PC-3 (cell line): ENCODE measurements around the gene GALNT2. TPM values are rescaled to one million over a fixed set of nuclear protein-coding genes. Genes with fewer than 3 reads are reported as not detected.

Experiments used
- ATAC-seq: fragments of 200-7000 bp; cut with Tn5 transposase; 2 replicates; pipeline ENCODE4 v1.9.1; 2020; ENCODE audit warnings: mild to moderate bottlenecking, moderate library complexity
- BruUV-seq: library from RNA; stranded (reverse); fragments of 400-500 nt; replicated peaks from 2 replicates; lab custom pipeline; 2021; lab: Mats Ljungman, UMichigan
- CTCF ChIA-PET: fragments of 300-600 bp; sonication (Branson Sonifier 250); formaldehyde crosslinking; loops from one replicate; lab custom pipeline; 2022; ENCODE audit warnings: antibody characterized with exemption; lab: Charles Lee
- POLR2A ChIA-PET: fragments of 300-600 bp; sonication (Branson Sonifier 250); formaldehyde crosslinking; loops from one replicate; lab custom pipeline; 2022; ENCODE audit warnings: antibody characterized with exemption; ENCODE audit not compliant: unreplicated experiment; lab: Charles Lee
- DNase-seq: peaks from one replicate; pipeline ENCODE4 v3.0.0-alpha.2; 2015
- H2AFZ ChIP-seq: fragments of 300-600 bp; sonication (generic); 2 replicates; pipeline ENCODE4 v1.6.0; 2016; ENCODE audit warnings: antibody characterized with exemption, low read length
- H3F3A ChIP-seq: fragments of 300-600 bp; sonication (generic); one replicate; pipeline ENCODE4 v1.6.0; 2017; ENCODE audit warnings: antibody characterized with exemption, low read length, control low read depth, mild to moderate bottlenecking; ENCODE audit not compliant: unreplicated experiment
- H3K27ac ChIP-seq: fragments of 300-600 bp; sonication (generic); 2 replicates; pipeline ENCODE4 v1.5.1; 2016; ENCODE audit warnings: mild to moderate bottlenecking, low read length
- H3K27me3 ChIP-seq: fragments of 300-600 bp; sonication (generic); 2 replicates; pipeline ENCODE4 v1.6.1; 2016; ENCODE audit warnings: low read length, mixed read lengths
- H3K36me3 ChIP-seq: fragments of 300-600 bp; sonication (generic); 2 replicates; pipeline ENCODE4 v1.6.1; 2016; ENCODE audit warnings: low read depth, mixed run types, low read length, mixed read lengths
- H3K4me1 ChIP-seq: fragments of 300-600 bp; sonication (generic); 2 replicates; pipeline ENCODE4 v1.5.1; 2016; ENCODE audit warnings: low read length; ENCODE audit not compliant: insufficient read depth
- H3K4me2 ChIP-seq: fragments of 300-600 bp; sonication (generic); 2 replicates; pipeline ENCODE4 v1.6.0; 2016; ENCODE audit warnings: low read length
- H3K4me3 ChIP-seq: fragments of 300-600 bp; sonication (generic); 2 replicates; pipeline ENCODE4 v1.5.1; 2016; ENCODE audit warnings: mild to moderate bottlenecking, low read length, mixed read lengths
- H3K79me2 ChIP-seq: fragments of 300-600 bp; sonication (generic); 2 replicates; pipeline ENCODE4 v1.6.1; 2017; ENCODE audit warnings: low read length, mixed read lengths
- H3K9ac ChIP-seq: fragments of 300-600 bp; sonication (generic); 2 replicates; pipeline ENCODE4 v1.6.0; 2016; ENCODE audit warnings: mild to moderate bottlenecking, low read length
- H3K9me2 ChIP-seq: fragments of 300-600 bp; sonication (generic); replicated peaks from 2 replicates; pipeline ENCODE4 v1.6.1; 2016; ENCODE audit warnings: mixed run types, low read length, mixed read lengths
- H3K9me3 ChIP-seq: fragments of 300-600 bp; sonication (generic); 2 replicates; pipeline ENCODE4 v1.6.1; 2016; ENCODE audit warnings: low read length, mixed read lengths
- H4K20me1 ChIP-seq: fragments of 300-600 bp; sonication (generic); 2 replicates; pipeline ENCODE4 v1.6.1; 2016; ENCODE audit warnings: low read length, mixed read lengths
- CTCF ChIP-seq: fragments of 300-600 bp; sonication (generic); conservative IDR thresholded peaks from 2 replicates; pipeline ENCODE4 v1.5.1; 2017; ENCODE audit warnings: antibody characterized with exemption, low read depth, mild to moderate bottlenecking, low read length
- EZH2 ChIP-seq: fragments of 300-600 bp; sonication (generic); IDR thresholded peaks from one replicate; pipeline ENCODE4 v1.6.1; 2017; ENCODE audit warnings: antibody characterized with exemption, mild to moderate bottlenecking, low read length; ENCODE audit not compliant: unreplicated experiment
- EZH2phosphoT487 ChIP-seq: fragments of 300-600 bp; sonication (generic); IDR thresholded peaks from 2 replicates; pipeline ENCODE4 v1.6.1; 2018; ENCODE audit warnings: mild to moderate bottlenecking, antibody characterized with exemption, low read length, borderline replicate concordance
- intact Hi-C: fragments of 100-400 bp; cut with micrococcal nuclease; formaldehyde crosslinking; loops from 2 replicates; pipeline ENCODE4 v1.9.0; 2023
- total RNA-seq: library from RNA; depleted of rRNA; stranded (reverse); fragments of >200 nt; gene quantifications from 2 replicates; pipeline ENCODE4 v1.2.3, GENCODE V29; 2014

GALNT2 gene
- total RNA-seq, 1 experiment from 2014 or later: 182 TPM

- ChIA-PET POLR2A (interaction anchor here (0.6 to 0.7 kb wide), 3 partner anchors 76 to 554 kb away, joined by 3 to 8 read pairs (median 4); no protein-coding TSS in a partner anchor), CTCF (no interaction called here)
- H4K20me1 ChIP-seq: no peaks in the 10 kb centered on the region; the same call in 1 of the 2 replicates
- H3K27me3 ChIP-seq: no peaks in the 10 kb centered on the region
- H3F3A ChIP-seq: peaks cover 13% of the 10 kb centered on the region
- DNase-seq: no peak
- no peak overlapping the region for H2AFZ ChIP-seq
- no peak overlapping the region for H3K4me2 ChIP-seq
- H3K9me2 ChIP-seq: no peaks in the 10 kb centered on the region
- H3K4me3 ChIP-seq: no peak overlapping the region
- peaks cover 59% of the 10 kb centered on the region for H3K4me1 ChIP-seq
- BruUV-seq: no TSS peak
- peaks cover 91% of the 10 kb centered on the region for H3K79me2 ChIP-seq
- intact Hi-C loops: loop anchor here (10.0 kb wide), 1 partner anchor 195 kb away; no protein-coding TSS in a partner anchor
- H3K36me3 ChIP-seq: peaks cover 16% of the 10 kb centered on the region
- TF ChIP-seq EZH2phosphoT487: no peak
- no peak for TF ChIP-seq EZH2
- no peak for TF ChIP-seq CTCF
- H3K27ac ChIP-seq: no peak overlapping the region
- no peak for ATAC-seq
- no peak overlapping the region for H3K9ac ChIP-seq
- H3K9me3 ChIP-seq: no peaks in the 10 kb centered on the region
Measured at GRCh38 chr1:230109895-230110667, 43.0 kb downstream of the GALNT2 start.

- Histone ChIP-seq H3K4me3 (no peak overlapping the region), H2AFZ (no peak overlapping the region), H3K27ac (no peak overlapping the region), H3K4me1 (peaks cover 50% of the 10 kb centered on the region), H3K4me2 (no peak overlapping the region), H3F3A (peaks cover 7% of the 10 kb centered on the region), H4K20me1 (no peaks in the 10 kb centered on the region; the same call in 1 of the 2 replicates), H3K79me2 (peaks cover 99% of the 10 kb centered on the region), H3K9ac (no peak overlapping the region), H3K36me3 (peaks cover 24% of the 10 kb centered on the region), H3K27me3 (no peaks in the 10 kb centered on the region), H3K9me3 (no peaks in the 10 kb centered on the region), H3K9me2 (no peaks in the 10 kb centered on the region)
- TF ChIP-seq EZH2: no peak
- TF ChIP-seq EZH2phosphoT487: no peak
- no peak for TF ChIP-seq CTCF
- ATAC-seq (no peak), DNase-seq (no peak)
- no TSS peak for BruUV-seq
- CTCF ChIA-PET: no interaction called here
- POLR2A ChIA-PET: no interaction called here
- intact Hi-C loops: no loop called here
Measured at GRCh38 chr1:230110971-230111370, 43.9 kb downstream of the GALNT2 start.
